Measurements from ENCODE around the gene CAMK2B.

- TF ChIP-seq CTCF (IDR thresholded peaks at IDR 0.05) (no peak), POLR2A (IDR thresholded peaks at IDR 0.05) (no peak)
Observed at GRCh38 chr7:44346063-44346462, 20.7 kb upstream of the CAMK2B start.

Measured in esophagus squamous epithelium (tissue), 4 donors.